ENCODE results near the gene TRMO. TPM values are rescaled to one million over a fixed set of nuclear protein-coding genes. Genes with fewer than 3 reads are reported as not detected.

Gene TRMO
- total and polyA plus RNA-seq, 2 of the 8 experiments (the other 6 are each of a cell fraction or from before 2014, with no cell fraction given), result 4.6 to 5.6 TPM

DNA sequence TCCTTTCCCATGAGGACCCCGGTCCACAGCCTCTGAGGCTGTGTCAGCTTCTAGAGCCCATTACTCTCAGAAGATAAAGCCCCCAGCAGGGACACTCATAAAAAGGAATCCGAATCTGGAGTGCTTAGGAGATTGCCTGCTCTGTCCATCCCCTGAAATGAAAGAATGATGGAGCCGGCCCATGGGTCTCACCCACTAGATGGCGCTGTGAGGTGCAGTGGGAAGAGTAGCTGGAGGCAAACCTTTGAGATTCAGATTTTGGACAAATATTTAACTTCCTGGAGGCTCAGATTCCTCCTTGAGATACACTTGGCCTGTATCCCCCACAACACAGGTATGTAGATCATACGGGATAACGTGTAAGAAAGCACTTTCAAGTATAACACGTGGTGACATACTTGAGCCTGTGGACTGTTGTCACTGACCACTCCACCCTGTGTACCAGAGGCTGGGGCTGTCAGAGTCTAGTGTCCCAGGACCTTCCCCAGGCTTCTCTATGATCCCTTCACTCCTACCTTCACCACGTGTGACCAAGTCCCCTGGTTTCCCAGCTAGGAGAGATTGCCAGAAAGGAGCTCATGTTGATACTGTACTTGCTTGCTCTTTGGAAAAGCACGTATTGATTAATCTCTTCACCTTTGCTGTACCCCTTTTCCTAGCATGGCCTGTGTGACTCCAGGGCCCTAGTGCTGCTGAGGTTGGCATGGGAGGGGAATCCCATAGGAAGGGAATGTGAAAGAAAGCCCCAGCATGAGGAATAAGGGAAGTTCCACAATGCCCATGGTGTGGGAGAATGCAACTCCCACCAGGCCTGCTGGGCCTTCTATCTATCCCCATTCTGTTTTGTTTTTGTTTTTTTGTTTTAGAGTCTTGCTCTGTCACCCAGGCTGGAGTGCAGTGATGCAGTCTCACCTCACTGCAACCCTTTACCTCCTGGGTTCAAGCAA lies 32.1 kb downstream of the TRMO start:
- Histone ChIP-seq H4K5ac (ENCODE audit: insufficient read length, low read depth, low read length) (peak overlapping the region; percentile 34), H2BK15ac (ENCODE audit: low read length) (no peak overlapping the region), H3K56ac (replicated peaks; ENCODE audit: insufficient read length, low read depth, low read length) (no peak overlapping the region), H2BK20ac (ENCODE audit: low read length) (no peak overlapping the region), H3K18ac (ENCODE audit: extremely low read depth, low read length) (no peak overlapping the region), H3K9me3 (ENCODE audit: insufficient read depth in 2 of 2, low read depth in 1 of 2, low read length in 1 of 2) (no peaks in the 10 kb centered on the region), H3K4me3 (ENCODE audit: extremely low read depth in 1 of 4, insufficient read depth in 2 of 4, low read depth in 3 of 4, low read length in 4 of 4) (no peak overlapping the region), H3K9ac (replicated peaks in 1 of 4; ENCODE audit: extremely low read depth in 1 of 4, low read depth in 3 of 4, low read length in 3 of 4) (no peak overlapping the region), H2BK120ac (replicated peaks; ENCODE audit: low read depth, low read length) (no peak overlapping the region), H2AK5ac (ENCODE audit: low read depth, low read length) (no peak overlapping the region), H3K4me2 (ENCODE audit: insufficient read depth in 1 of 2, low read depth in 2 of 2, low read length in 2 of 2) (no peak overlapping the region), H3K36me3 (ENCODE audit: control insufficient read depth in 2 of 4, insufficient read depth in 4 of 4, low read length in 3 of 4) (no peaks in the 10 kb centered on the region), H4K8ac (ENCODE audit: extremely low read depth, insufficient read depth, low read length) (0 out of 2 replicates have a peak overlapping the region, but pooled peaks have one; percentile 64), H3K14ac (ENCODE audit: insufficient read length) (no peak overlapping the region), H3K23me2 (ENCODE audit: low read depth, low read length) (no peaks in the 10 kb centered on the region), H3K79me2 (ENCODE audit: control insufficient read depth in 1 of 2, insufficient read depth in 2 of 2, low read length in 2 of 2) (no peaks in the 10 kb centered on the region), H2BK5ac (ENCODE audit: low read depth, low read length) (no peak overlapping the region), H2AFZ (ENCODE audit: low read length) (peak overlapping the region; percentile 94; the same call in 1 of the 2 replicates), H3K27me3 (replicated peaks in 1 of 4; ENCODE audit: control insufficient read depth in 3 of 4, extremely low read depth in 1 of 4, insufficient read depth in 3 of 4, low read length in 3 of 4) (peaks cover 0 to 3% (median under 1%) of the 10 kb centered on the region in 4 experiments; a peak in 3 of 7 replicates), H3K79me1 (ENCODE audit: low read depth, low read length) (no peaks in the 10 kb centered on the region), H3K4ac (replicated peaks; ENCODE audit: insufficient read length, low read depth, low read length) (no peak overlapping the region), H4K20me1 (replicated peaks in 1 of 2; ENCODE audit: control insufficient read depth in 1 of 2, insufficient read depth in 2 of 2, low read length in 2 of 2) (no peaks in the 10 kb centered on the region), H3K4me1 (replicated peaks in 1 of 4; ENCODE audit: control insufficient read depth in 3 of 4, insufficient read depth in 4 of 4, low read length in 3 of 4) (peaks cover 0 to 7% (median 0%) of the 10 kb centered on the region in 4 experiments; a peak in 2 of 7 replicates), H3K23ac (ENCODE audit: insufficient read length) (no peak overlapping the region), H2BK12ac (ENCODE audit: low read depth, low read length) (no peak overlapping the region; the same call in 1 of the 2 replicates), H4K91ac (replicated peaks; ENCODE audit: insufficient read length, low read length) (no peak overlapping the region), H3K27ac (ENCODE audit: low read depth, low read length) (no peak overlapping the region)
- DNase-seq (ENCODE audit: low read depth in 1 of 2, low spot score in 2 of 2), result peak in 1 of 2 experiments; percentile 91
- POLR2A ChIA-PET (ENCODE audit: partially characterized antibody), result no interaction called here
- FAIRE-seq, result peak; percentile 58
- TF ChIP-seq EP300 (IDR thresholded peaks at IDR 0.05; ENCODE audit: borderline replicate concordance in 1 of 2, low read depth in 2 of 2, low read length in 2 of 2) (peak in 1 of 2 experiments; percentile 27; a peak in 1 of 3 replicates), YY1 (IDR thresholded peaks at IDR 0.05; ENCODE audit: low read depth, low read length) (0 out of 2 replicates have a peak, but pooled peaks have one; percentile 22), CTCF (IDR thresholded peaks at IDR 0.05; ENCODE audit: control extremely low read depth in 1 of 3, insufficient read depth in 1 of 3, low read depth in 1 of 3, low read length in 3 of 3) (peak; percentile 69 to 84 (median 80)), SAP30 (IDR thresholded peaks at IDR 0.05; ENCODE audit: insufficient read depth, insufficient replicate concordance, low read length) (no peak), RAD21 (IDR thresholded peaks at IDR 0.05 in 1 of 2, conservative IDR thresholded peaks at IDR 0.05 in 1 of 2; ENCODE audit: low read depth in 2 of 2, low read length in 2 of 2) (peak; percentile 42 to 55)
- WGBS, 2 experiments (ENCODE audit: extremely low coverage in 1 of 2, insufficient coverage in 1 of 2, insufficient read length in 1 of 2, insufficient replicate concordance in 2 of 2, low coverage in 1 of 2, low lambda C conversion rate in 2 of 2, missing lambda C conversion rate in 1 of 2), result 32% methylated on average over 9 of the region's 9 CpGs; no CpG with 5 or more reads in 1 of the 2 experiments
- CTCF ChIA-PET (ENCODE audit: partially characterized antibody), result interaction anchor here (0.6 to 7.2 kb wide), 33 partner anchors 8 to 1269 kb away, joined by 3 to 110 read pairs (median 5); no protein-coding TSS in a partner anchor

Measured in H1 (cell line).